ENCODE results near the gene SMARCD1.
"Not testable (repeated sequence)": the region's sequence is repeated elsewhere in the genome, so short reads cannot be mapped to it uniquely, and the experiment has no call there.

SMARCD1 gene

DNA sequence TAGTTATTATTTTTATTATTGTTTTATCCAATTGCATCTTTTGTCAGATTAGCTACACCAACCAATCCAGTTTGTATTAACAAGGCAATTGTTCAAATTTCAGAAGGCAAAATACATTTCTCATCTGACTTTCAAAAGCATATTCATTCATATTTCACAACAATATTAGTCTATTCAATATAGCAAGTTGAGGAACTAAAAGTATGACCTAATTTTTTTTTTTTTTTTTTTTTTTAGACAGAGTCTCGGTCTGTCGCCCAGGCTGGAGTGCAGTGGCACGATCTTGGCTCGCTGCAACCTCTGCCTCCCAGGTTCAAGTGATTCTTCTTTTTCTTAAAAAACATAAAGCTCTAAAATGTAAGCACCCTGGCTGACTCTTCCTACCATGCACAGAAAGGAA, 44.1 kb downstream of the SMARCD1 start:
- TF ChIP-seq, protein P1, sequence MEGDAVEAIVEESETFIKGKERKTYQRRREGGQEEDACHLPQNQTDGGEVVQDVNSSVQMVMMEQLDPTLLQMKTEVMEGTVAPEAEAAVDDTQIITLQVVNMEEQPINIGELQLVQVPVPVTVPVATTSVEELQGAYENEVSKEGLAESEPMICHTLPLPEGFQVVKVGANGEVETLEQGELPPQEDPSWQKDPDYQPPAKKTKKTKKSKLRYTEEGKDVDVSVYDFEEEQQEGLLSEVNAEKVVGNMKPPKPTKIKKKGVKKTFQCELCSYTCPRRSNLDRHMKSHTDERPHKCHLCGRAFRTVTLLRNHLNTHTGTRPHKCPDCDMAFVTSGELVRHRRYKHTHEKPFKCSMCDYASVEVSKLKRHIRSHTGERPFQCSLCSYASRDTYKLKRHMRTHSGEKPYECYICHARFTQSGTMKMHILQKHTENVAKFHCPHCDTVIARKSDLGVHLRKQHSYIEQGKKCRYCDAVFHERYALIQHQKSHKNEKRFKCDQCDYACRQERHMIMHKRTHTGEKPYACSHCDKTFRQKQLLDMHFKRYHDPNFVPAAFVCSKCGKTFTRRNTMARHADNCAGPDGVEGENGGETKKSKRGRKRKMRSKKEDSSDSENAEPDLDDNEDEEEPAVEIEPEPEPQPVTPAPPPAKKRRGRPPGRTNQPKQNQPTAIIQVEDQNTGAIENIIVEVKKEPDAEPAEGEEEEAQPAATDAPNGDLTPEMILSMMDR (IDR thresholded peaks at IDR 0.05): no peak
- DNase-seq (ENCODE audit: low spot score): no peak
- H3K27ac ChIP-seq: no peak overlapping the region
- no peak overlapping the region for H3K4me3 ChIP-seq

DNA sequence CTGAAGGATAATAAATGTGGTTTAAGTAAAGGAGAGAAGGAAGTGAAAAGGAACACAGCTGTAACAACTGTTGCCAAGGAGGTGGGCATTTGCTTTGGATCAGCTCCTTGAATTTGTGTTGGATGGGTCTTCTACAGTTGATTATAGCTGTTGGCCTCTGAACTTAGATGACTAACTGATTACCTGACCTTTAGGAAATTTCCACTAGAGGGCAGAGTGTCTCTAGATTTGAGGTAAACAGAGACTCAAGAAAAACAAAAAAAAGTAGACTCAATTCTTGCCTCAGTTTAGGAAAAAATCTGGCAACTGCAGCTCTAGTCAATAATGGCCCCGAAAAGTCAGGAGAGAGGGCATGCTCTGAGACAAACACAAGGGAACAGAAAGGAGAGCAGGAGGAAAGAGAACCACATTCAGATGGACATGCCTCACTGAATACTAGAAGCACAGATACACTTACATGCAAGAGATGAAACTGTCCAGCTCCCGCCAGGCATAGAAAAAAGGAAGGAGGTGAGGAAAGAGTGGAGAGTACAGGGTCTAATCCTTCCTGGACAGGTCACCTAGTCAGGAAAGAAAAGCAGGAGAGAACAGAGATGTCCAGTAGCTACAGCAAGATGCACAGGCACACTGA, 47.5 kb downstream of the SMARCD1 start:
- Histone ChIP-seq H3K27ac (no peak overlapping the region), H3K4me3 (no peak overlapping the region)
- DNase-seq (ENCODE audit: low spot score): no peak
- TF ChIP-seq, protein P1 (IDR thresholded peaks at IDR 0.05): no peak

DNA sequence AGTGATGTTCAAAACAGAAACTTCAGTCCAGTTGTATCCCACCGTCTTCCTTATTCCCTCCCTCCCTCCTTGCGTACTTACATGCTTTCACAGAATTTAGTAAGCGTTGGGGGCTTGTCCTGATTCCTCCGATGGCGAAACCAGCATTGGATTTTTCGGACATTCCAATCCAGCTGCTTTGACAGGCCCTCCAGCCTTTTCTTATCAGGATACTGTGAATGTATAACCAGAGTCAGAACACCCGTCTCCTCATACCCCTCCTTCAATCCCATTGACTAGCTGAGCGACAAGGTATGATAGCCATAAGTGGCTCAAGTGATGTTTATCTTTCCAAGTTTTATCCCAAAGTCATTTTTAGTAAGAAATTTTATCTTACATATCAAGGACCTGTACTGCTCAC, 57.9 kb downstream of the SMARCD1 start:
- TF ChIP-seq, protein P1 (IDR thresholded peaks at IDR 0.05): no peak
- no peak overlapping the region for H3K4me3 ChIP-seq
- no peak overlapping the region for H3K27ac ChIP-seq
- DNase-seq (ENCODE audit: low spot score): no peak

DNA sequence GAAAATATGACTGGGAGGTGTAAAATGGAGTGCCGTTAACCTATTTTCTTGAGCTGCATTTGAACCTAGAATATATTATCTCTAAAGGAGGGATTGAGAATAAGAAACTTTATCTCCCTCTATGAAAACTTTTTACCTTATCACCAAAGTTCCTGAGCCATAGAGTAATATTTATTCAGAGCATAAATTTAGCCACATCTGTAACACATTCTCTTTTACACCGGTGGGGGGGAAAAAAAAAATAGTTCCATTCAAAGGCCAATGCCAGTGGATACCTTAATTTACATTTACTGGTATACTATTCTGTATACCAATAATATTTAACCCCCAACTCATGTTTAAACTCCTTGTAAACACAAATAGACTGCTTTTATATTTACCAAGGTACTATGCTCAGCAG, 60.3 kb downstream of the SMARCD1 start:
- no peak for DNase-seq (ENCODE audit: low spot score)
- H3K4me3 ChIP-seq: no peak overlapping the region
- H3K27ac ChIP-seq: no peak overlapping the region
- TF ChIP-seq, protein P1 (IDR thresholded peaks at IDR 0.05): no peak

DNA sequence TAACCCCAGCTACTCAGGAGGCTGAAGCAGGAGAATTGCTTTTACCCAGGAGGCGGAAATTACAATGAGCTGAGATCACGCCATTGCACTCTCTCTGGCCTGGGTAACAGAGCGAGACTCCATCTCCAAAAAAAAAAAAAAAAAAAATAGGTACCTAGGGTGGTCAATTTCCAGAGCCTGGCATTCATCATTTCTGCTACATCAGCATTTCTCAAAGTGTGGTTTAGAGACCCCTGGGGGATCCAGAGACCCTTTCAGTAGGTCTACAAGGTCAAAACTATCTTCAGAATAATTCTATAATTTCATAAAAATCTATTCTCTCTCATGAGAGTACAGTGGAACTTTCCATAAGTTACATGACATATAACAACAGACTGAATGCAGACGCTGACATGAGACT, 62.1 kb downstream of the SMARCD1 start:
- TF ChIP-seq, protein P1 (IDR thresholded peaks at IDR 0.05): no peak
- no peak for DNase-seq (ENCODE audit: low spot score)
- Histone ChIP-seq H3K4me3 (no peak overlapping the region), H3K27ac (no peak overlapping the region)

DNA sequence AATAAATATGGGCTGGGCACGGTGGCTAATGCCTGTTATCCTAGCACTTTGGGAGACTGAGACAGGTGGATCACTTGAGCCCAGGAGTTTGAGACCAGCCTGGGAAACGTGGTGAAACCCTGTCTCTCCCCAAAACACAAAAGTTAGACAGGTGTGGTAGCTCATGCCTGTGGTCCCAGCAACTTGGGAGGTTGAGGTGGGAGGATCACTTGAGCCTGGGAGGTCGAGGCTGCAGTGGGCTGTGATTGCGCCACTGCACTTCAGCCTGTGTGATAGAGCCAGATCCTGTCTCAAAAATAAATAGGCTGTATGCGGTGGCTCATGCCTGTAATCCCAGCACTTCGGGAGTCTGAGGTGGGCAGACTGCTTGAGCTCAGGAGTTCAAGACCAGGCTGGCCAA, 62.9 kb downstream of the SMARCD1 start:
- H3K27ac ChIP-seq; H3K4me3 ChIP-seq; DNase-seq (ENCODE audit: low spot score): not testable (repeated sequence)

DNA sequence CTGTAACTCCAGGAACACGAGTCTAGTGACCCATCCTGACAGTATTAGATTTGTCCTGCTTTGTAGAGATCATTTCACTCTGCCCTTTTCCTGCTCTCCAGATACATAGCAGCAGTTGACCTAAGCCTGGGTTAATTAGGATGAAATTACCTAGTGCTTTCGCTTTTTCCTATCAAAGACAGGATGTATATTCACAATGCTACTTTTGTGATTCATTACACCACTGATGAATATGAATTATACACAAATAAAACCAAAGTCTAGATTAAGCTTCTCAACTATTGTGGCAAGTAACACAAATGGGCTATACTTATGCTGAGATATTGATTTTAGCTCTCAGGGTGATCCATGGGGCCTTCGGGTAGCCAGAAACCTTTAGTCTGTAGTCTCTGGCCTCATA, 64.2 kb downstream of the SMARCD1 start:
- no peak for DNase-seq (ENCODE audit: low spot score)
- TF ChIP-seq, protein P1 (IDR thresholded peaks at IDR 0.05): no peak
- H3K4me3 ChIP-seq: no peak overlapping the region
- H3K27ac ChIP-seq: no peak overlapping the region

Data from coronary artery (tissue), 2 donors.